Adrenal gland (tissue), 5 donors: ENCODE data around the gene PPP3CA.
"Not testable (repeated sequence)": the region's sequence is repeated elsewhere in the genome, so short reads cannot be mapped to it uniquely, and the experiment has no call there.

ENCODE experiments used
- POLR2A ChIP-seq, 2 donors: fragments of 450-650 bp; IDR thresholded peaks; one replicate each; pipeline ENCODE4 v1.6.1; 2017; ENCODE audit warnings: antibody characterized with exemption in 2 of 2, mild to moderate bottlenecking in 2 of 2, moderate library complexity in 1 of 2
- TF ChIP-seq, protein P1 (sequence below), 6 experiments: fragments of 450-650 bp in 4 of 6; fragments of 200-600 bp in 2 of 6; sonication (generic) in 1 of 6; IDR thresholded peaks; 1 replicate in 5 of 6; 2 replicates in 1 of 6; pipeline versions ENCODE4 v1.5.1 to v1.8.0; 2016 to 2021; ENCODE audit warnings: antibody characterized with exemption in 6 of 6, mild to moderate bottlenecking in 2 of 6, moderate library complexity in 1 of 6
- donor health status: DM: no; HTN: no; CAD: no.

DNA sequence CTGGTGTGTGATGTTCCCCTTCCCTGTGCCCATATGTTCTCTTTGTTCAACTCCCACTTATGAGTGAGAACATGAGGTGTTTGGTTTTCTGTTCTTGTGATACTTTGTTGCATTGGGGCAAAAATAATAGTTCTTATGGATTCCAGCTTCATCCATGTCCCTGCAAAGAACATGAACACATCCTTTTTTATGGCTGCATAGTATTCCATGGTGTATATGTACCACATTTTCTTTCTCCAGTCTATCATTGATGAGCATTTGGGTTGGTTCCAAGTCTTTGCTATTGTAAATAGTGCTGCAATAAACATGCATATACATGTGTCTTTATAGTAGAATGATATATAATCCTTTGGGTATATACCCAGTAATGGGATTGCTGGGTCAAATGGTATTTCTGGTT lies 254.7 kb downstream of the PPP3CA start:
- TF ChIP-seq, protein P1, sequence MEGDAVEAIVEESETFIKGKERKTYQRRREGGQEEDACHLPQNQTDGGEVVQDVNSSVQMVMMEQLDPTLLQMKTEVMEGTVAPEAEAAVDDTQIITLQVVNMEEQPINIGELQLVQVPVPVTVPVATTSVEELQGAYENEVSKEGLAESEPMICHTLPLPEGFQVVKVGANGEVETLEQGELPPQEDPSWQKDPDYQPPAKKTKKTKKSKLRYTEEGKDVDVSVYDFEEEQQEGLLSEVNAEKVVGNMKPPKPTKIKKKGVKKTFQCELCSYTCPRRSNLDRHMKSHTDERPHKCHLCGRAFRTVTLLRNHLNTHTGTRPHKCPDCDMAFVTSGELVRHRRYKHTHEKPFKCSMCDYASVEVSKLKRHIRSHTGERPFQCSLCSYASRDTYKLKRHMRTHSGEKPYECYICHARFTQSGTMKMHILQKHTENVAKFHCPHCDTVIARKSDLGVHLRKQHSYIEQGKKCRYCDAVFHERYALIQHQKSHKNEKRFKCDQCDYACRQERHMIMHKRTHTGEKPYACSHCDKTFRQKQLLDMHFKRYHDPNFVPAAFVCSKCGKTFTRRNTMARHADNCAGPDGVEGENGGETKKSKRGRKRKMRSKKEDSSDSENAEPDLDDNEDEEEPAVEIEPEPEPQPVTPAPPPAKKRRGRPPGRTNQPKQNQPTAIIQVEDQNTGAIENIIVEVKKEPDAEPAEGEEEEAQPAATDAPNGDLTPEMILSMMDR (IDR thresholded peaks at IDR 0.05) = not testable (repeated sequence)
- TF ChIP-seq POLR2A (IDR thresholded peaks at IDR 0.05) = not testable (repeated sequence)
